NCI-H128 (cell line): Measurements from ENCODE around the gene GNB1L.

Experiments used
- DNase-seq: peaks from one replicate; lab custom pipeline; 2025; ENCODE audit not compliant: unreplicated experiment; lab: John Stamatoyannopoulos, UW

The GNB1L gene

DNA sequence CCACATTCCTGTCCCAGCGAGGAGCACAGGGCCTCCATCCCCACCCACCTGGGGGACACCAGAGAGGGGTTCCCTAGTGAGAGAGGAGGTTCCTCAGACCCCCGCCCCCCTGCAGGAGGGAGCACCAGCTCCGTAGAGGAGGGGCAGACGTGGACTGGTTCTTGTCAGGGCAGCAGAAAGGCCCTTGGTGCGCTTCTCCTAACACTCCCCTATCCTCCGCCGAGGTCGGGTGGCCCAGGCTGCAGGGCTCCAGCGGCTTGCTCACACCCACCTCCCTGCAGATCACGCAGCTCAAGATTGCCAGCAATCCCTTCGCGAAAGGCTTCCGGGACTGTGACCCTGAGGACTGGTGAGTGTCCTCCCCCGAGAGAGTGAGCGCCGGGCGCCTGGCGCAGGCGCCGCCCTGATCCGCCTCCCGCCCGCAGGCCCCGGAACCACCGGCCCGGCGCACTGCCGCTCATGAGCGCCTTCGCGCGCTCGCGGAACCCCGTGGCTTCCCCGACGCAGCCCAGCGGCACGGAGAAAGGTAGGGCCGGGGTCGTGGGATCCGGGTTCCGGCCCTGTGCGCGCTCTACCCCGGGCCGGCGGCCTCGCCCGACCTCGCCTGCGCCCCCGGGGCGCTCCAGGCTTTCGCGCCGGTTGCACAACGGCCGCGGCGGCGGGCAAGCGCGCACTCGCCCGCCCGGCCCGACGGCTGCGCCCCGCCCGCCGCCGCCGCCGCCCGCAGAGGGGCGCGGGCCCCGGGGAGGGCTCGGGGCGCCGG, 89.0 kb downstream of the GNB1L start:
- no peak for DNase-seq

DNA sequence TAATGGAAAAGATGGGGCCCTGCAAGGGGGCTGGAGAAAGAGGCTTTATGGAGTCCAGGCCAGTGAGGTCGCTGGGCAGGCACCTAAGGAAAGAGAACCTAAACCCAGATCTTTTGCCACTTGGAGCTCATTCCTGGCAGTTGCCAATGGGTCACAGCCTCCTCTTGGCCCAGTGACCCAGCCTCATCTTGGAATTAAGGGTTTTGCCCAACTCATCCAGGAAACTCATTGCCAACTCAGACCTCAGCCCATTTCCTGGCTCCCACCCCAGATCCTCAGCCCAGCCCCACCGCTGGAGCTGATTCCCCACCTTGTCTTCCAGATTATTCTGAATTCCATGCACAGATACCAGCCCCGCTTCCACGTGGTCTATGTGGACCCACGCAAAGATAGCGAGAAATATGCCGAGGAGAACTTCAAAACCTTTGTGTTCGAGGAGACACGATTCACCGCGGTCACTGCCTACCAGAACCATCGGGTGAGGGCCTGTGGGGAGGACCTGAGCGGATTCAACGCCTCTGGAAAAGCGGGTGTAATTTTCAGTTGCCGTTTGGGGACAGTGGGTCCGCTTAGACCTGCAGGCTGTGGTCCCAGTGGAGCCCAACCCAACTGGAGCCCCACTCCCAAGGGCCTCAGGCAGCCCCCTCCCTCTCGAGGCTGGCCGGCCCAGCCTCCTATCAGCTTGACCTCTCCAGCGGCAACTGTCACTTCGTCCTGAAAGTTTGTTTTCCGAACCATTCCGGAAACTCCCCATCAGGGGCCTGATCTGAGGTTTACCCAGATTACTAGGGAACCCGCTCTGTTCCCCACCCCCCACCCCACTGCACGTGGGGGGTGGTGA, 89.8 kb downstream of the GNB1L start:
- DNase-seq, result no peak

DNA sequence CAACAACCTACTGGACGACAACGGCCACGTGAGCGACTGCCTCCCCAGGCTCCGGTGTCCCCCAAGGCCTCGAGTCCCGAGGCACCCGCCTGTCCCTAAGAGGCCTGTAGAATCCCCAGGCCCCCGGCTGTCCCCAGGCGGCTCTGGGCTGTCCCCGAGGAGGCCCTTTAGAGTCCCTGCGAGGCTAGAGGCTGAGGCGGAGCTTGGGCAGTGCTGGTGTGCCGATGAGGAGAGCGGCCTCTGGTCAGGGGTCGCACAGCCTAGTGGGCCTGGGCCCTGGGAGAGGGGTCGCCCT, 90.4 kb downstream of the GNB1L start:
- no peak for DNase-seq

DNA sequence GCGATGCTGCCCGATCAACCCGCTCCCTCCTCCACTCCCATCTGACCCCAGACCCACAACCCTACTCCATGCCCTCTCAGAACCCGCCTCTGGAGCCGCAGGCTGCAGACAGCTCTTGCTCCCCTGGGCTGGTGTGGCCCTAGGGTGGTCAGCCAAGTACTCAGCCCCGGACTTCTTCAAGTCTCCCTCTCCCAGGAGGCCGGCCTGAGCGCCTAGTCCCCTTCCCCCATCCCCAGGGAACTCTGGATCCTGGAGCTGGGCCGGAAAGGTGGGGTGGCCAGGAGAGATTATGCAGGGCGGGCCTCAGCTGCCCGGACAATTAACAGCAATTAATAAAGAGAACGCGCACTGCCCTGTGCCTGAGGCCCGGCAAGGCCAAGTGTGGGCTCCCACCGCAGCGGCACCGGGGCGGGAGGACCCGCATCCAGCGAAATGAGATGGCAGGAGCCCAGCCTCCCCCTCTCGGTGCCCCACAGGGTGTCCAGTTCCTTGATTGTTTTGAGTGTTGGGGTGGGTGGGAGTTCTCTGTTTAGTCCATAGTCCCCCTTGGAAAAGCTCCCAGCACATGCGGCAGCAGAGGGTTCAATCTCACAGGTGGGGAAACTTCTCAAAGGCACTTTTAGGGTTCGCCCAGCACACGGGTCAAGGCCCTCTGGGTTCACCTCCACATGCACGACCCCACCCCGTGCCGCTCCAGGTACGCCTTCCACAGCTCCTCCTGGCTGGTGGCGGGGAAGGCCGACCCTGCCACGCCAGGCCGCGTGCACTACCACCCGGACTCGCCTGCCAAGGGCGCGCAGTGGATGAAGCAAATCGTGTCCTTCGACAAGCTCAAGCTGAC, 91.0 kb downstream of the GNB1L start:
- no peak for DNase-seq

DNA sequence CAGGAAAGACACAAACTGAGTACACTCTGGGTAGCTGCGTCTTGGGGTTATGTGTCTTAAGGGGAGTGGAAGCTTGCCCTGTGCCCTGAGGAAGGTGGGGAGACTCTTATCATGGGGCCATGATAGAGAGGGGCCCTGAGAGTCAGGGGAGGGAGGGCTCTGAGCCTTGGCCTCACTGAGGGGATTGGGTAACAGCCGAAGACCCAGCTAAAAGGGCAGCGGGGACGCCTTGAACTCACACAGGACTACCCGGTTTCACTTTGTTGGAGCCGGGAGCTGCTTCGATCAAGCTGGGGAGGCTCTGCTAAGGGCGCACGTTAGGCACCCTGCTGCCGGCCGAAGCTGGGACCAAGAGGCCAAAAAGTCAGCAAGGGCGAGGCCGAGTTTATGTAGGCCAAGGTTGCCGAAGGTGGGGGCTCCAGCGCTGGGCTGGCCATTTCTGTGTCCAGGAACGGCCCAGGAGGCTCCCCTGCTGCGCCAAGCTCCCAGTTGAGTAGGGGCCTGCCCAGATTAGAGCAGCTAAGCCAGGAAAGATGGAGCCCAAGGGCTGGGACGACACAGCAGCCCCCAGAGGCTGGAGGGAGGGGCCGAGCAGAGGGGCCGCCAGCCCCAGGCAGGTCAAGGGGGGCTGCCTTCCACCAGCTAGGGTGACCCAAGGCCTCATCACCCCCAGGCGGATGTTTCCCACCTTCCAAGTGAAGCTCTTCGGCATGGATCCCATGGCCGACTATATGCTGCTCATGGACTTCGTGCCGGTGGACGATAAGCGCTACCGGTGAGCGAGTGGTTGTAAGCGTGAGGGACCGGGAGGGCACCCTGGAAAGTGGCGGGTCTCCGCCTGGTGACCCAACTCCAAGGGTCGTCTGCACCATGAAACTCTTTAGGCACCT, 91.9 kb downstream of the GNB1L start:
- DNase-seq, result no peak

DNA sequence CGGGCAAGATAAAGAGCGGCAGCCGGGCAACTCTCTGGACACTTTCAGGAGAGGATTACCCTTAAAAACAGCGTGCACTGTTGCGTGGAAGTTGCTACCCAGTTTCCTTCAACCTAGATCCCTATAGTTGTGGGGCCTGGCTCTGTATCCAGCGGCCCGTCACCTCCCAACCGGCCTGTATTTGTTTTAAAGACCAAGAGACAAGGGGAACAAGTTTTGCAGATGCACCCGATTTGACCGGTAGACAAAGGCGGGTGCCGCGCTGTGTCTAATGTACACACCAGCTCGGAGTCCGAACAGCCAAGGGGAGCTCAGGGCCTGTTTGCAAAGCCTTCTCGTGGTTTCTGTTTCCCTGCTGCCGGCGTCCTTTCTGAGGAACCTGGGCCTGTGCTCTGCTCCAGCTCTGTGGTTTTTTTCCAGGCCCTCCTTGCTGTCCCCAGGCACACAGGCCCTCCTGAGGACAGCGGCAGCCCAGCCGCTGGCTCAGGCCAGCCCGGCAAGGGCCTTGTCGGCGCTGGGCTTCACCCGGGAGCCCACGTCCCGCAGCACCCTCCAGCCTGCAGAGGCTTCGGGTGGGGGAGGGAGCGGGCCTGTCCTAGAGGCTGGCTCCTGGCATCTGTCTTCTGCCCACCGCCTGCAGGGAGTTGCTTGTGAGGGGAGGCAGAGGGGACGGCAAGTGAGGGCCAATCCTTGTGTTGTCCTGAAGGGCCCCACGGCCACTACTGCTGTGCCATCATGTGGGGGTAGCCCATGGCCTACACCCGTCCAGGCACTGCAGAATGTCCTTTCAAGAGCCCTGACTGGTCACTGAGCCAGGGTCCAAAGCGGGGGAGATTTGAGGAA, 92.7 kb downstream of the GNB1L start:
- DNase-seq, result no peak

DNA sequence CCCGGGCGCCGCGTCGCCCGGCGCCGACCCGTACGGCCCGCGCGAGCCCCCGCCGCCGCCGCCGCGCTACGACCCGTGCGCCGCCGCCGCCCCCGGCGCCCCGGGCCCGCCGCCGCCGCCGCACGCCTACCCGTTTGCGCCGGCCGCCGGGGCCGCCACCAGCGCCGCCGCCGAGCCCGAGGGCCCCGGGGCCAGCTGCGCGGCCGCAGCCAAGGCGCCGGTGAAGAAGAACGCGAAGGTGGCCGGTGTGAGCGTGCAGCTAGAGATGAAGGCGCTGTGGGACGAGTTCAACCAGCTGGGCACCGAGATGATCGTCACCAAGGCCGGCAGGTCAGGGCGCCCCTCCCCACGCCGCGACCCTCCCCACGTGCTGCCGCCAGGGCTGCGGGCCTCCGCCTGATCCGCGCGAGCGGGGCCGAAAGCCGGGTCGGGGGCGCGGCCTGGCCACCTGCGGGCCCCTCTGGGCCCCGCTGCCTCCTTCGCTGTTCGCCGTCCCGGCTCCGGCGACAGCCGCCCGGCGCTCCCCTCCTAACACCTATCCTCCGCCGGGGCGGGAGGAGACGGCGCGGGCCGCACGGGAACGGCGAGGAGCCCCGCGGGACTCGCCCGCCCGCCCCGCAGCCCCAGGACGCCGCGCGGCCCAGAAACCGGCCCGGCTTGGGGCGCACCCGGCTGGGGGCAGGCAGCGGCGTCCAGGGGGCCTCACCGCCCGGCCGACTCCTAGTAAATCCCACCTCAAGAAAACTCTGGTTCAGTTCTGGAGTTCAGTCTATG, 93.5 kb downstream of the GNB1L start:
- DNase-seq, result no peak

DNA sequence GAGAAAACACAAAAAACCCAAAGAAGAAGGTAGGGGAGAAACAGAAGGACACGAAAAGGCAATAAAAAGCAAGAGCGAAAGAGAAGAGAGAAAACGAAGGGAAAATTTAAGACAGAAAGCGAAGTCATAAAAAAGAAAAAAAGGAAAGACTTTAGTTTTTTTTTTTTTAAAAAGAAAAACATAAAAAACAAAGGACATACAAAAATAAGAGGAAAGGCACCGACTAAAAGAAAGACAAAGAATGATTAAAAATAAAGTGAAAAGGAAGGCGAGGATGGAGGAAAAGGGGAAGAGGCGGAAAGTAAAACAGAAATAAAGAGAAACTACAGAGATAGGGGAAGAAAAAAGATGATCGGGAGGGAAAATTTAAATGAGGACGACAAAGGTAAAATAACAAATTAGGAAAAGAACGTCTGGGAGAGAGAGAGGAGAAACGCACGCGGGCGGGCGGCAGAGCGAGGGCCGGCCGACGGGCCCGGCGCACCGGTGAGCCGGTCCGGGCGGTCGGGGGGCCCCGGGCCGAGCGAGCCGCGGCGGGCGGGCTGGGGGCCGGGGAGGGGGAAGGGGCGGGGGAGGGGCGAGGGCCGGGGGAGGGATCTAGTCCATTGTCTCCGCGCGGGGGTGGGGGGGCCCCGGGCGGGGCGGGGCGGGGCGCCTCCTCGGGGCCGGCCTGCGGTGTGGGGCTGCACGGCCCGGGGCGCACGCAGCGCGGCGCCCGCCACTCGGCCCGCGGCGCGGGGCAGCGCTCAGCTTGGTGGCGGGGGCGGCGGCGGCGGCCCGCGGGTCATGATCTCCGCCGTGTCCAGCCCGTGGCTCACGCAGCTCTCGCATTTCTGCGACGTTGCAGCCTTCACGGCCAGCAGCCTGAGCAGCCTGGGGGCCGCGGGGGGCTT, 94.4 kb downstream of the GNB1L start, which contains the start of gene TBX1:
TBX1 (plus strand) TSS at position 721 of the 893 bp plus-strand sequence; CDS start at position 787, 66 bp downstream.
- no peak for DNase-seq

DNA sequence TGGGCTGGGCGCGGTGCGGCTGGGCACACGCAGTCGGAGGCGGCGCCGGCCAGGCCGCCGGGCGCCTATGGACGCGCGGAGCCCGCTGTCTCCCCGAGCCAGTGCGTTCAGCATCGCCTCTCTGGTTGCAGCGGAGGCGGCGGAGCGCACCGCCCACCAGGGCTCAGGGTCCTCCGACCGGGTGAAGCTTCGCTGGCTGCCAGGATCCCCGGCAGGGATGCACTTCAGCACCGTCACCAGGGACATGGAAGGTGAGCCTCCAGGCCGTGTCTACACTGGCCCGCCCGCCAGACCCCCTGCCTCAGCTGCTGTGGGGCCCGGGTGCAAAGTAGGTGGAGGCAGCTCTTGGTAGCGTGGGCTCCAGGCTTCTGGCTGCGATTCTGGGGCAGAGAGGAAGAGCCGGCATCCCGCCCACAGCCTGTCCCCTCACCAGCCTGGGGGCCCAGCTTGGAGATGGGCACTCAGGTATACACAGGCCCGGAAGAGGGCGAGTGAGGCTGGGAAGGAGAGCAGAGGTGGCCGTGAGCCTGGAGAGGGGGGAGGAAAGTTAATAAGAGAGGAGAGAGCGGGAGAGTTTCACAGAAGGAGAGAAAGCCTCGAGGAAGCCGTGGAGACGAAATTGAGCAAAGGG, 95.1 kb downstream of the GNB1L start:
- no peak for DNase-seq

DNA sequence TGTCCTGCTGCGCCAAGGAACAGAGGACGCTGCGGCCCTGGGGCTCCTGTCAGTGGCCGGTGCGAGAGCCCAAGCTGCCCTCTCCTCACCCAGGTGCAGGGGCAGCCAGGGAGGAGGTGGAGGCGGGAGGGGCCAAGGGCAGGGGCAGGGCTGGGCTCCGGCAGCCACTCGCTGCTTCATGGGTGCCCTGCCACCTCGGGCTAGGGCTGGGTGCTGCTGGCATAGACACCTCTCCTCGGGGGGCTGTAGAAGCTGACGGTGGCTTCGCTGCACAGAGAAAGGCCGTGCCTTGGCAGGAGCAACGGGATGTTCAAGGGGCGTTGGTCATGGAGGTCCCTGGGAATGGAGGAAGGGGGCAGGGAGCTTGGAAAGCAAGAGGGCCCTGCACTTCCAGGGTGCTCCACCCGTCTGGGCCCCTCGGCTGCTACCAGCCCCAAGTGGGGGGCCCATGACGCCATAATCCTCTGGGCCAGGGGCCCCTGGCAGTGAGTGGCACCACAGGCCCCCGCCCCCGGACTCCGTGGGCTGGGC, 95.7 kb downstream of the GNB1L start:
- DNase-seq, result no peak

DNA sequence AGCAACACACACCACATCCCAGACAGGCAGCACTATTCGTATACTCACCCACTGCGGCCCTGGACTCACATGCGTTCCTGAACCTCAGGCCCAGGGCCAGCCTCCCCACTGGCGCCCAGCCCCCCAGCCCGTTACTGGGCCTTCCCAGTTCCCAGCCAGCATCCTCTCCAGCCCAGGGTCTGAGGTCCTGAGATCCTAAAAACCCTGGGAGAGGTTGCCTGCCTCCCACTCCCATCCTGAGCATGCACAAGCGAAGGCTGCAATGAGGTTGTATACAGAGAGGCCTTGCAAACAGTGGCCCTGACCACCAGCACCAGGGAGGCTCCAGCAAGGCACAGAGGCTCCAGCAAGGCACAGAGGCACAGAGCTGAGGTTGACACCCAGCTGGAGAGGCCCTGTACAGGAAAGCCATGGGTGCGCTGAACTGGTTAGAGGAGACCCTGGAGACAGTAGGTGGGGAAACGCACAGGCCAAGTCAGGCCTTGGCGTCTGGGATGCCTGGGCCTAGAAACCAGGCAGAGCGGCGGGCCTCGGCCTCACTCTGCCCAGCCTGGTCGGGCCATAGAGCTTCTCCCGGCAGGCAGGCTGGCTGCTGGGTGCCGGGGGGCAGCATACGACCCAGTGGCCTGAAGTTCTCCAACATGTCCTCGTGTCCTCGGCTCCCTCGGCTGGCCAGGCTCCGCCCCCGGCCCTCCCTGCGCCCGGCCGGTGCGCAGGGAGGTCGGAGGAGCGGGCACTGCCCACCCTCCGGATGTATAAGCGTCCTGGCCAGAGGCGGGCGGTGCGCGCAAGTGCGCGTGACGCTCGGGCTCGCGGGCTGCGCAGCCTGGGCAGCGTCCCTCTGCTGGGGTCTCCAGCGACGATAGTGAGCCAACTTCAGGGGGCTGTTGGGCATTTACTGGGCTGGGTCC, 96.4 kb downstream of the GNB1L start:
- DNase-seq, result no peak

DNA sequence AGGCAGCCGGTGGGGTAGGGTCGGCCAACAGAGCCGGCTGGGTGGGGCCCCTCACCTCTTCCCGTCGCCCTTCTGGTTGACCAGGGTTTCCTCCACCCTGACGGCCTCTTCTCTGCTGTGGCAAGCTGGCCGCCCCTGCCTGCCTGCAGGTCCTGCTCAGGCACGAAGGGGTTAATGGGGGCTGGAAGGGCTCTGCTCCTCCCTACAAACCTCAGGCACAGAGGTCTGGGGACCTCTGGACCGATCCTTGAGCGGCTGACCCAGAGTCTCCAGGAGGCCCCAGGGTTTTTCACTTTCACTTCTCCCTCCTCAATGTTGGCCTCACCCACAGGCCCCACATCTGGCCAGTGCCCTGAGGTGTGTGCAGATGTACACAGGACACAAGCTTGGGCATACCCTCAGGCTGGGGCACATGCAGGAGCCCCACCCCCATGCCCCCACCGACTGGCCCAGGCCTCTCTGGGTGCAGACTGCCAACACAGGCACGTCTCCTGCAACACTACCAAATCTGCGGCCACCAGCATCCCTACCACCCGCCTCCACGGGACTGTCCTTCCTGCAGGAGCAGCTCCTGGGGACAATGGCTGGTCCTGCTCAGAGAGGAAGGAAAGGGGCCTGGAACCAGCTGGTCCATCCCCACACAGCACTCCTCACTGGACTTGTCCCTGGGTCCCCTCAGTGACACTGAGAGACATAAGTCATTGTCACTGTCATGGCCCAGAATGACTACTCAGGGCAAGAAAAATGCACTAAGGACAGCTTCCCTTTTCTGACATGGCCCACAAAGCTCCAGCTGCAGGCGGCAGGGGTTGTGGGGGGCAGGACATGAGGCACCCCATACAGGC, 97.3 kb downstream of the GNB1L start:
- no peak for DNase-seq

DNA sequence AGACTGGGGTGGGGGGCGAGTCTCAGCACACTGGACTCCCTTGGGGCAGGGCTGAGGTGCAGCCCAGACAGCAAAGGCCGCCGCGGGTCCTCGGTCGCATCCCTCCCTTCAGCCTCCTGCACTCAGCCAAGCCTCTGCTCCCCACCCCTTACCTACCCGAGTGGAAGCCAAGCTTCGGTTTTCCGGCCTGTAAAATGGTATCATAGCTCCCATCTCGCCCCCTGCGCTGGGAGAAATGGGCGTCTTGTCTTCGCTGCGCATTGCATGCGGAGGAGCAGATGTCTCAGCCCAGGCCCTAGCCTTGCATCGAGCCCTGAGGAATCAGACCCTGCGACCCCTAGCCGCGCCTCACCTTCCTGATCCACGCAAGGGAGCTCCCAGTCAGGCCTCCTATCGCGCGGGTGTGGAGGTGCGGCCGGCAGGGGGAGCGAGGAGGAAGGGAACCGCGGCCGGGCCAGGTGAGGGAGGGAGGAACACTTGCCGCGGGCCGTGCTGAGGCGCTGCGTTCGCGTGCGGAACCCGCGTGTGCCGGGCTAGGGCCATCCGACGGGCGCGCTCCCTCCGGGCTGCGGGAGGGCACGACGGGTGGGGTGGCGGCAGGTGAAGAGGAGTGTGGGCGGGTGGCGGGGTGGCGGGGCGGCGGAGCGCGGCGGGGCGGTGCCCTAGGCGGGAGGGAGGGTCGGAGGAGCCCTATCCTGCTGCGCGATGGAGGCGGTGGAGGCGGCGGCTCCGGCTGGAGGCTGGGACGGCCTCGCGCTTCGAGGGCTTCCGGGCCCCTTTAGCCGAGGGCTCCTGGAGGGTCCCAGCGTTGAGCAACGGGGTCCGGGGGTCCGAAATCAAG, 98.2 kb downstream of the GNB1L start:
- DNase-seq, result no peak

DNA sequence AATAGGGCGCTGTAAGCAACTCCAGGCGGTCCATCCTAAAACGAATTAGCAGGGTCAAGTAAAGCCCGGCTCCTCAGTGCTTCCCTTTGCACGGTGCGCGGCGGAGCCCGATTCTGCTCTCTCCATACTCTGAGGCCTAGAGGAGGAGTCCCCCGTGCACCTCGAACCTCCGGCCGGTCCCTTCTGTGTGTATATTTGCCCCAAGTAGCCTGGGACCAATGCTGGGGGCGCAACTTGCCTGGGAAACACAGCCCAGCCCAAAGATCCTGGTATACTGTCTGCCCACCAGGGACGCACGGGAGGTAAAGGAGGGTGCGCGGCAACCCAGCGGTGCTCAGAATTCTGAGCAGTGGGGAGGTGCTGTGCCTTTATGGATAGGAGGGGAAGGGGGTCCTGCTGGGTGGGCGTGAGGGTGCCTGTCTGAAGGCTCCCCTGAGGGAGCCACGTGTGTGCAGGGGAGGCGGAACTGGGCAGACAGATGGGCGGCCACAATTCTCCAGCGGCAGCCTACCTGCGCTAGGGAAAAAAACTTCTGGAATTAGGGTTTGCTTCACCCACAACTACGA, 98.9 kb downstream of the GNB1L start:
- DNase-seq, result no peak
